Prostate gland (tissue), 2 donors: ENCODE data around the gene C2orf69.

Experiments
- POLR2A ChIP-seq: fragments of 450-650 bp; IDR thresholded peaks from one replicate; pipeline ENCODE4 v1.6.1; 2016; ENCODE audit warnings: antibody characterized with exemption, mild to moderate bottlenecking
- POLR2AphosphoS5 ChIP-seq: sonication (generic); formaldehyde crosslinking; IDR thresholded peaks from one replicate; pipeline ENCODE4 v1.6.1; 2017; ENCODE audit warnings: antibody characterized with exemption
- TF ChIP-seq, protein P1 (sequence below), 4 experiments: fragments of 200-600 bp in 2 of 4; fragments of 450-650 bp in 2 of 4; sonication (generic) in 2 of 4; IDR thresholded peaks; 1 replicate in 3 of 4; 2 replicates in 1 of 4; pipeline ENCODE4 v1.5.1; 2016 to 2019; ENCODE audit warnings: antibody characterized with exemption in 4 of 4, mild to moderate bottlenecking in 2 of 4, moderate library complexity in 2 of 4

DNA sequence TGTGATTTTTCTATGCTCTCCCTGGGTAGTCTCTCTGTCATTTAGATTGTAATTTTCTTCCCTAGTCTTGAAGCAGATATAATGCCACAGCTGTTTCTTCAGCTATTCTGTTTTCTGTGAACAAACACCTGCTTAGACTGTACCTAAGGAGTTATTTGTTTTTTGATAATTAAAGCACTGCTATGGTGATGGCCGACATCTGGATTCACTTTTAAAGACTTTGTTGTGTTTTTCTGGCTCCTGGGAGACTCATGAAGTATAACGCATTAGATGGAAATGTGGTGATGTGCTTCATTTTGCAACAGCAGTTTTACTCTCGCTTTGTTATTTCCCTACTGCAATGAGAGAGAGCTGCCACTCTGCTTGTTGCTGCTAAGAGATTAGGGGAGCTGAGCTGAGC, 15.7 kb upstream of the C2orf69 start:
- TF ChIP-seq, protein P1, sequence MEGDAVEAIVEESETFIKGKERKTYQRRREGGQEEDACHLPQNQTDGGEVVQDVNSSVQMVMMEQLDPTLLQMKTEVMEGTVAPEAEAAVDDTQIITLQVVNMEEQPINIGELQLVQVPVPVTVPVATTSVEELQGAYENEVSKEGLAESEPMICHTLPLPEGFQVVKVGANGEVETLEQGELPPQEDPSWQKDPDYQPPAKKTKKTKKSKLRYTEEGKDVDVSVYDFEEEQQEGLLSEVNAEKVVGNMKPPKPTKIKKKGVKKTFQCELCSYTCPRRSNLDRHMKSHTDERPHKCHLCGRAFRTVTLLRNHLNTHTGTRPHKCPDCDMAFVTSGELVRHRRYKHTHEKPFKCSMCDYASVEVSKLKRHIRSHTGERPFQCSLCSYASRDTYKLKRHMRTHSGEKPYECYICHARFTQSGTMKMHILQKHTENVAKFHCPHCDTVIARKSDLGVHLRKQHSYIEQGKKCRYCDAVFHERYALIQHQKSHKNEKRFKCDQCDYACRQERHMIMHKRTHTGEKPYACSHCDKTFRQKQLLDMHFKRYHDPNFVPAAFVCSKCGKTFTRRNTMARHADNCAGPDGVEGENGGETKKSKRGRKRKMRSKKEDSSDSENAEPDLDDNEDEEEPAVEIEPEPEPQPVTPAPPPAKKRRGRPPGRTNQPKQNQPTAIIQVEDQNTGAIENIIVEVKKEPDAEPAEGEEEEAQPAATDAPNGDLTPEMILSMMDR (IDR thresholded peaks at IDR 0.05), result no peak
- TF ChIP-seq POLR2A (no peak), POLR2AphosphoS5 (no peak)
